HepG2 (cell line): ENCODE results near the gene WNK2.

ENCODE experiments used
- CREB1 ChIP-seq, 2 experiments: fragments of 450-650 bp in 1 of 2; IDR thresholded peaks; 2 replicates each; pipeline ENCODE4 v1.6.1; 2016 to 2017; ENCODE audit warnings: control low read depth in 1 of 2, mild to moderate bottlenecking in 1 of 2, missing compliant biosample characterization in 1 of 2, missing genetic modification characterization in 1 of 2
- CTCF ChIP-seq: sonication (generic); formaldehyde crosslinking; IDR thresholded peaks from 2 replicates; pipeline ENCODE4 v1.5.0; 2020; ENCODE audit warnings: mild to moderate bottlenecking, missing genetic modification reagents, moderate library complexity
- FUBP1 ChIP-seq: sonication (generic); formaldehyde crosslinking; IDR thresholded peaks from 2 replicates; pipeline ENCODE4 v1.5.1; 2020; ENCODE audit warnings: missing genetic modification reagents, mild to moderate bottlenecking, borderline replicate concordance
- HOXA5 ChIP-seq: sonication (generic); formaldehyde crosslinking; IDR thresholded peaks from 2 replicates; pipeline ENCODE4 v1.4.0; 2020; ENCODE audit warnings: missing genetic modification reagents
- MAFK ChIP-seq, 2 experiments: IDR thresholded peaks in 1 of 2; conservative IDR thresholded peaks in 1 of 2; 2 replicates each; pipeline ENCODE4 v1.6.1; 2011; ENCODE audit warnings: improper control_type of control experiment in 2 of 2, low read length in 2 of 2
- NFIB ChIP-seq: sonication (generic); formaldehyde crosslinking; IDR thresholded peaks from 2 replicates; pipeline ENCODE4 v1.9.0; 2021; ENCODE audit warnings: missing genetic modification reagents, mild to moderate bottlenecking, borderline replicate concordance
- POLR2AphosphoS5 ChIP-seq: IDR thresholded peaks from 2 replicates; pipeline ENCODE4 v1.6.1; 2012; ENCODE audit warnings: low read depth, low read length
- RAD51 ChIP-seq: fragments of 450-650 bp; IDR thresholded peaks from 2 replicates; pipeline ENCODE4 v1.6.1; 2016; ENCODE audit warnings: borderline replicate concordance
- SMC3 ChIP-seq: IDR thresholded peaks from 2 replicates; pipeline ENCODE4 v1.6.1; 2011; ENCODE audit warnings: low read length, improper control_type of control experiment
- SUZ12 ChIP-seq: fragments of 150-350 bp; IDR thresholded peaks from 2 replicates; pipeline ENCODE4 v1.6.1; 2014; ENCODE audit warnings: low read depth, low read length
- USF2 ChIP-seq, 2 experiments: sonication (generic) in 1 of 2; formaldehyde crosslinking in 1 of 2; IDR thresholded peaks; 2 replicates each; pipeline versions ENCODE4 v1.5.1 to v1.6.1; 2011 to 2020; ENCODE audit warnings: borderline replicate concordance in 1 of 2, low read depth in 1 of 2, low read length in 1 of 2, mild to moderate bottlenecking in 1 of 2, missing genetic modification reagents in 1 of 2, moderate library complexity in 1 of 2
- ZBTB21 ChIP-seq: sonication (generic); formaldehyde crosslinking; IDR thresholded peaks from 2 replicates; pipeline ENCODE4 v1.4.0; 2020; ENCODE audit warnings: missing genetic modification reagents
- ZBTB34 ChIP-seq: sonication (generic); formaldehyde crosslinking; IDR thresholded peaks from 2 replicates; pipeline ENCODE4 v1.8.0; 2022; ENCODE audit warnings: mild to moderate bottlenecking, missing genetic modification reagents
- ZNF782 ChIP-seq: sonication (generic); formaldehyde crosslinking; IDR thresholded peaks from 2 replicates; pipeline ENCODE4 v1.4.0; 2020; ENCODE audit warnings: missing genetic modification reagents, mild to moderate bottlenecking, borderline replicate concordance

GRCh38 chr9:93300175-93300572 lies 116.2 kb downstream of the WNK2 start:
- TF ChIP-seq MAFK (conservative IDR thresholded peaks at IDR 0.05 in 1 of 2, IDR thresholded peaks at IDR 0.05 in 1 of 2; ENCODE audit: low read length in 2 of 2) (no peak), RAD51 (no peak), POLR2AphosphoS5 (no peak), CTCF (CRISPR knock-in tag) (no peak), SMC3 (no peak), ZBTB21 (CRISPR knock-in tag) (no peak), SUZ12 (no peak), ZNF782 (CRISPR knock-in tag) (no peak), FUBP1 (CRISPR knock-in tag) (no peak), CREB1 (IDR thresholded peaks at IDR 0.05) (no peak), CREB1 (CRISPR knock-in tag; IDR thresholded peaks at IDR 0.05) (no peak), USF2 (IDR thresholded peaks at IDR 0.05; ENCODE audit: low read depth, low read length) (no peak), USF2 (CRISPR knock-in tag; IDR thresholded peaks at IDR 0.05; ENCODE audit: borderline replicate concordance) (no peak), NFIB (no peak), HOXA5 (CRISPR knock-in tag) (no peak), ZBTB34 (CRISPR knock-in tag) (no peak)
